ENCODE measurements around the gene AP2B1.

DNA sequence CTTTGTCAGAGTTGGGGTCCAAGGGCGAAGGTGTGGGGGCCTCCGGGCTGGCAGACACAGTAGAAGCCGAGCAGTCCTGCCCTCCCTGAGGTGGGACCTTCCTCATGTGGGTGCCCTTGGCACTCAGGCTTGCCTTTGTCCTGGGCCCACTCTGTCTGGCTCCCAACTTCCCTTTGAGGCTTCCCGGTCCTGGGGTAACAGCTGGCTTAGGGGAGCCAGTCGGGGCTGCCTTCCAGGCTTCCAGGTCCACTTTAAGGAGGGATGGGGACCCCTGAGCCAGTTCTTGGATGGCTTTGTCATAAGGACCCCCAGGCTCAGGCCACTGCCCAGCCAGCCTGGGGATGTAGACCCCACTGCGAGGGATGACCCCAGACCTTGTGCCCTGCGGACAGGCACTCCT lies 158.1 kb downstream of the AP2B1 start:
- TF ChIP-seq, protein P1, sequence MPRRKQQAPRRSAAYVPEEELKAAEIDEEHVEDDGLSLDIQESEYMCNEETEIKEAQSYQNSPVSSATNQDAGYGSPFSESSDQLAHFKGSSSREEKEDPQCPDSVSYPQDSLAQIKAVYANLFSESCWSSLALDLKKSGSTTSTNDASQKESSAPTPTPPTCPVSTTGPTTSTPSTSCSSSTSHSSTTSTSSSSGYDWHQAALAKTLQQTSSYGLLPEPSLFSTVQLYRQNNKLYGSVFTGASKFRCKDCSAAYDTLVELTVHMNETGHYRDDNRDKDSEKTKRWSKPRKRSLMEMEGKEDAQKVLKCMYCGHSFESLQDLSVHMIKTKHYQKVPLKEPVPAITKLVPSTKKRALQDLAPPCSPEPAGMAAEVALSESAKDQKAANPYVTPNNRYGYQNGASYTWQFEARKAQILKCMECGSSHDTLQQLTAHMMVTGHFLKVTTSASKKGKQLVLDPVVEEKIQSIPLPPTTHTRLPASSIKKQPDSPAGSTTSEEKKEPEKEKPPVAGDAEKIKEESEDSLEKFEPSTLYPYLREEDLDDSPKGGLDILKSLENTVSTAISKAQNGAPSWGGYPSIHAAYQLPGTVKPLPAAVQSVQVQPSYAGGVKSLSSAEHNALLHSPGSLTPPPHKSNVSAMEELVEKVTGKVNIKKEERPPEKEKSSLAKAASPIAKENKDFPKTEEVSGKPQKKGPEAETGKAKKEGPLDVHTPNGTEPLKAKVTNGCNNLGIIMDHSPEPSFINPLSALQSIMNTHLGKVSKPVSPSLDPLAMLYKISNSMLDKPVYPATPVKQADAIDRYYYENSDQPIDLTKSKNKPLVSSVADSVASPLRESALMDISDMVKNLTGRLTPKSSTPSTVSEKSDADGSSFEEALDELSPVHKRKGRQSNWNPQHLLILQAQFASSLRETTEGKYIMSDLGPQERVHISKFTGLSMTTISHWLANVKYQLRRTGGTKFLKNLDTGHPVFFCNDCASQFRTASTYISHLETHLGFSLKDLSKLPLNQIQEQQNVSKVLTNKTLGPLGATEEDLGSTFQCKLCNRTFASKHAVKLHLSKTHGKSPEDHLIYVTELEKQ (tag by site-specific recombination; IDR thresholded peaks at IDR 0.05; ENCODE audit: borderline replicate concordance), result no peak
- TF ChIP-seq, protein P2, sequence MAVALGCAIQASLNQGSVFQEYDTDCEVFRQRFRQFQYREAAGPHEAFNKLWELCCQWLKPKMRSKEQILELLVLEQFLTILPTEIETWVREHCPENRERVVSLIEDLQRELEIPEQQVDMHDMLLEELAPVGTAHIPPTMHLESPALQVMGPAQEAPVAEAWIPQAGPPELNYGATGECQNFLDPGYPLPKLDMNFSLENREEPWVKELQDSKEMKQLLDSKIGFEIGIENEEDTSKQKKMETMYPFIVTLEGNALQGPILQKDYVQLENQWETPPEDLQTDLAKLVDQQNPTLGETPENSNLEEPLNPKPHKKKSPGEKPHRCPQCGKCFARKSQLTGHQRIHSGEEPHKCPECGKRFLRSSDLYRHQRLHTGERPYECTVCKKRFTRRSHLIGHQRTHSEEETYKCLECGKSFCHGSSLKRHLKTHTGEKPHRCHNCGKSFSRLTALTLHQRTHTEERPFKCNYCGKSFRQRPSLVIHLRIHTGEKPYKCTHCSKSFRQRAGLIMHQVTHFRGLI (tag by site-specific recombination; IDR thresholded peaks at IDR 0.05), result no peak
- TF ChIP-seq YY1 (tag by site-specific recombination; IDR thresholded peaks at IDR 0.05) (no peak), ZNF76 (tag by site-specific recombination; IDR thresholded peaks at IDR 0.05; ENCODE audit: borderline replicate concordance, low read depth) (no peak), ZFP41 (tag by site-specific recombination; IDR thresholded peaks at IDR 0.05; ENCODE audit: borderline replicate concordance) (no peak), ZNF423 (tag by site-specific recombination; IDR thresholded peaks at IDR 0.05) (no peak)
- TF ChIP-seq, protein P3, sequence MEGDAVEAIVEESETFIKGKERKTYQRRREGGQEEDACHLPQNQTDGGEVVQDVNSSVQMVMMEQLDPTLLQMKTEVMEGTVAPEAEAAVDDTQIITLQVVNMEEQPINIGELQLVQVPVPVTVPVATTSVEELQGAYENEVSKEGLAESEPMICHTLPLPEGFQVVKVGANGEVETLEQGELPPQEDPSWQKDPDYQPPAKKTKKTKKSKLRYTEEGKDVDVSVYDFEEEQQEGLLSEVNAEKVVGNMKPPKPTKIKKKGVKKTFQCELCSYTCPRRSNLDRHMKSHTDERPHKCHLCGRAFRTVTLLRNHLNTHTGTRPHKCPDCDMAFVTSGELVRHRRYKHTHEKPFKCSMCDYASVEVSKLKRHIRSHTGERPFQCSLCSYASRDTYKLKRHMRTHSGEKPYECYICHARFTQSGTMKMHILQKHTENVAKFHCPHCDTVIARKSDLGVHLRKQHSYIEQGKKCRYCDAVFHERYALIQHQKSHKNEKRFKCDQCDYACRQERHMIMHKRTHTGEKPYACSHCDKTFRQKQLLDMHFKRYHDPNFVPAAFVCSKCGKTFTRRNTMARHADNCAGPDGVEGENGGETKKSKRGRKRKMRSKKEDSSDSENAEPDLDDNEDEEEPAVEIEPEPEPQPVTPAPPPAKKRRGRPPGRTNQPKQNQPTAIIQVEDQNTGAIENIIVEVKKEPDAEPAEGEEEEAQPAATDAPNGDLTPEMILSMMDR (tag by site-specific recombination; IDR thresholded peaks at IDR 0.05), result no peak
